GM21423 (cell line): ENCODE results near the gene CELF4.

Experiments
- ATAC-seq: cut with Tn5 transposase; IDR thresholded peaks from one replicate; pipeline ENCODE4 v1.9.1; 2021; ENCODE audit warnings: mild to moderate bottlenecking, moderate library complexity; ENCODE audit not compliant: unreplicated experiment

The CELF4 gene

DNA sequence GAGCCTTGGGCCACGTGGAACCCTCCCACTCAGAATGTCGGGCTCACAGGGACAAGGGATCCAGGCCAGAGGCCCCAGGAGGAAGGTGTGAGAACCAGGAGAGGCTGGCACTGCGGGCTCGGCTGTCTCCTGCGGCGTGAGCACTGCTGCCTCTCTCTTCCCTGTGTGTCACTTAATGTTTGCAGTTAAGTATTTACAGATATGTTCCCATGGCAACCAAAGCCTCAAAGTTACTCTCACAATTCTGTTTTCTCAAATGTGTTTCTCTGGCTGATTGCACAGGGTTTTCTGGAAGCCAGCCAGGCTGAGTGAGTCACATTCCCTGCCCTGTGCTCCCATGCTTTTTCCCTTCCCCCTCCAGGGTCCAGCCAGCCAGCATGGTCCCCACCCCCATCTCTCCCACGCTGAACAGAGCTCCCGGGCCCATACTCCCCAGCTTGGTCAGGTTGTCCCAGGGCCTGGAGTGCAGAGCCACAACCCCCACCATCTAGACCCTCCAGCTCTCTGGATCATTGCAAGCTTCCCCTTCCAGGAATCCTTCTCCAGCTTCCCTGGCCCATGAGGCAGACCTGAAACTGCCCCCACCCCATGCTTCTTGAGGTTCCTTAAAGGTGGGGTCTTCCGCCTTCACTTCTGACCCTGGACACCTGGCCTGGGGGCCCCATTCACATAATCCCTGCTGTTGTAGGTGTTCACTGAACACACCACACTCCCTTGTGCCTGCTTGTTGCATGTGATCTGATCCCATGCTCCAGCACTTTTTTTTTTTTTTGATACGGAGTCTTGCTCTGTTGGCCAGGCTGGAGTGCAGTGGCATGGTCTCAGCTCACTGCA lies 265.9 kb downstream of the CELF4 start:
- ATAC-seq = peak; percentile 68

DNA sequence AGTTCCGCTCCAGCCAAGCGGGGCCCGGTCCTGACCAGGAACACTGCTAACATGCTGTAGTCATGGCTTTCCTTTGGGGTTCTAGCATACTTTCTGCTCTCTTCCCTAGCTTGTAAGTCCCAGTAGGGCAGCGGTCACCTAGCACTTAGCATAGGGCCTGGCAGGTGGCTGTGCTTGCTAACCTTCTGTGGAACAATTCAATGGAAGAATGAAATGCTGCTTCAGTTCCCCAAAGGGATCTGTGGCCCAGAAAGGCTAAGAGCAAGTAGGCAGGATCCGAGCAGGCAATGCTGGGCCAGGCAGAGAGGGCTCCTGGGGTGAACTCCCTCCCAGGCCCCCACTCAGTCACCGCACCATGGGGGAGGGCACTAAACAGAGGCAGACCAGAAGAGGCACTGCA lies 266.8 kb downstream of the CELF4 start:
- no peak for ATAC-seq

DNA sequence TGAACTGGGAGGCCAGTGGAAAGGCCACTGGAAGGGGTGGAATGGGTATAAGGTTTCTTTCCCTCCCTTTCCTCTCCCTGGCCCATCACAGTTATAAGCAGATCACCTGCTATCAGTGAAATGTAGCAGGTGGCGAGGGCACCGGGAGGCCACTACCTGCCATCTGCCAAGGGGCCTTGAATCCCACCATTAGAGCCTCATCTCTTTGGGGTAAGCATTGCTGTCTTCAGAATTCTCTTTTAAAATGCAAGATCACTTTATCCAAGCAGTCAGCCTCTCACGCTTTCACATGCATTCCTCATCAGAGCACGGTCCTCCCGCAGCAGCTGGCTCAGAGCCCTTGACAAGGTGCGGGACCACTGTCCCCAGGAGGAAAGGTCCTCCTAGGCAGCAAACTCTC lies 268.5 kb downstream of the CELF4 start:
- no peak for ATAC-seq

DNA sequence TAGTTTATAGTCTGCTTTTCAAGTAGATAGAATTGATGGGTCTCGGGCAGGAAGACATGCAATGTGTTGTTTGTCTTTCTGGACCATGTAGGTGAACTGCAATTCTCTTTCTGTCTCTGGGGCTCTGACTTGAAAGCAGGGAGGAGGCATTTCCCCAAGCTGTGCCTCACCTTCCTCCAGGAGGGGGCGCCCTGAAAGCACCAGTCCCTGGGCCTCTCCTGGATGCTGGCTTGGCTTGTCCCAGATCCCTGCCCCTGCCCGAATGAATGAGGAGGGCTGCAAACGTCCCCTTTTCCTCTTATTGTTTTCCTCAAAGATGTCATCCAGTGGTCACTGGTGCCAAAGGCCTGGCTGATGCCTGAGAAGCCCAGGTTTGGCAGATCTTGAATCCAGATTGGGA lies 270.6 kb downstream of the CELF4 start:
- ATAC-seq = no peak

DNA sequence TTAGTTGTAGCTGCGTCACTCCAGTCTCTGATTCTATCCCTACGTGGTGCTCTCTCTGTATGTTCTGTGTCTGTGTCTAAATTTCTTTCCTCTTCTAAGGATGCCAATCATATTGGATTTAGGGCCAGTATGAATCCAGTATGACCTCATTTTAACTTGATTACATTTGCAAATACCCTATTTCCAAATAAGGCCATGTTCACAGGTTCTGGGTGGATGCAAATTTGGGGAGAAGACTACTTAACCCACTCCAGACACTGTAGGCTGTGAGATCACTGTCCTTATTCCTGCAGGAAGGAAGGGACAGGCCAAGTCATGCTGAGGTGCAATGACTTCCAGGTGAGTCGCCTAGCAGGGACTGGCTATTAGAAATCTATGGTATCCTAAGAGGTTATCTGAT lies 272.2 kb downstream of the CELF4 start:
- ATAC-seq = no peak

DNA sequence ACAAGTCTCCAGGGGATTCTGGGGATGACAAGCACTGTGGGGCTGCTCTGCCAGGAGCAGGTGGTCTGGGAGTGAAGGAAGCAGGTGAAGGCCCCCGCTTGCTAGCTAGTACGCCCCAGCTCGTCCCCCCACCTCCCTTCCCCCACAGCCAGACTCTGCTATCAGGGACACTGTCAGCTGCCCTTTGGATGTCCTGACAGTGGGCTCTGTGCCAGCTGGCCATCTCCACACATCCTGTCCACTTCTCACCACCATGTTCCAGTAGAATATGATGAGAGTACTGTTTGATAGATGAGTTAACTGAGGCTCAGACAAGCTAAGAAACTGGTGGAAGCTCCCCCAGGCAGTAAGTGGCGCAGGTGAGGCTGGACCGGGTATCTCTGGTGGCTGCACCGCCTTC lies 276.2 kb downstream of the CELF4 start:
- ATAC-seq = no peak

DNA sequence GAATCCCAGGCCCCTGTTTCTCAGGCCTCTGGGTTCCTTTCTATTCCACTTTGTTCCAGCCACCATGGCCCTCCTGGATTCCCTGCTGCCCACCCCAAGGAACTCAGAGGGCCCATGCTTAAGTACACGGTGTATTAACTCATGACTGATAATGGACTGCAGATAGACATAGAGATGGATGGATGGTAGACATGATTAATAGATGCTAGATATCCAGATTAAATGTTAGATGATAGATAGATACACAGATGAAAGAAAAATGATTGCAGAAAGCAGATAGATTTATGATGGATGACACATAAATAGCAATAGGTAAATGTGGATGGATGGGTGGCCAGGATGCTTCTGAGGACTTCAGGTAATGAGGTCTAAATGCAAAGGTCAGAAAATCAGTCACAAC lies 278.0 kb downstream of the CELF4 start:
- no peak for ATAC-seq

DNA sequence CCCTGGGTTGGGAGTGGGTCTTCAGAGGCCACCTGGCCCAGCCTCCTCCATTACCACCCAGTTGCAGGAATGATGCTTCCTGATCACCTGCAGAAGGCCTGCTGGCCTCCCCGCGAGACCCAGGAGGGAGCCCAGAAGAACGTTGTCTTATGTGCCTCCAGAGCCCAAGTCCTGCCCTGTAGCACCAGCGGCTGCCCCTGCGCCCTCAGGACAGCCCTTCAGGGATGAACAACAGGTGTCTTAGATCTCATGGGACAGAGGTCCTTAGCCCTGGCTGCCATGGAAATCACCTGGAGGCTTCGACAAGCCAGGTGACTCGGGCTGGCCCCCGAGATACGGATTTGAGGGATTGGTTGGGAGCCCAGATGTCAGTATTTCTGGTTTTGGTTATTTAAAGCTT lies 278.8 kb downstream of the CELF4 start:
- no peak for ATAC-seq

DNA sequence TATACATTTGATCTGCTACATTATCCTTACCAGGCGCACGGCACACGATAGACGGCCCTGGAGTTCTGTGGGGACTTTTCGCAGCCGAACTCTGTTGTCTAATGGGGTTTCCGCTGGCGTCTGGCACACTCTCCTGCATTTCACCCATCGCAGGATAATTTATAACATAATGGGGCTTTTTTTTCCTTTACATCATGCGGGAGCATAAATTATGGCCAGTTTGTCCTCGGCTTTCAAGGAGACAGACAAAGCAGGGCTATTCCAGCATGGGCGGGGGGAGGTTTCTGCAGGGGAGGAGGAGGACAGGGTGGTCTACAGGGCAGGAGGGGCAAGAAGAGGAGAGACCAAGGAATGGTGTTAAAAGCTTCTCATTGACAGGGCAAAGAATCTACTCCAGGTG lies 279.8 kb downstream of the CELF4 start:
- no peak for ATAC-seq

DNA sequence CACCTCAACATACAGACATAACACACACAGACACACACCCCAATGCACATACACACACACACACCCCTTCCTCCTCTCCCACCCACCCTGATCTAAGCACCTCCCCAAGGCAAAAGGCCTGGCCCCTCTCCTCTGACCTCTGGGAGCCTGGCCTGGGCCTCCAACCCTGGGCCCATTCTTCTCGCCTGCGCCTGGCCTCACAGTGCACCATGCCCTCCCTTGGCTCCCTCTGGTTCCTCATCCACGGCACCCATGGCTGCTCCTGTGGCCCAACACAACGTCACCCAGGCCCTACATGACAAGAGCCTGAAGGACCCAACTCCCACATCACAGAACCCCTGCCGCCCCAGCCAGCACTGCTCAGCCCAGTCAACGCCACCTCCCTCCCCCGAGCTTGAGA lies 281.3 kb downstream of the CELF4 start:
- no peak for ATAC-seq

DNA sequence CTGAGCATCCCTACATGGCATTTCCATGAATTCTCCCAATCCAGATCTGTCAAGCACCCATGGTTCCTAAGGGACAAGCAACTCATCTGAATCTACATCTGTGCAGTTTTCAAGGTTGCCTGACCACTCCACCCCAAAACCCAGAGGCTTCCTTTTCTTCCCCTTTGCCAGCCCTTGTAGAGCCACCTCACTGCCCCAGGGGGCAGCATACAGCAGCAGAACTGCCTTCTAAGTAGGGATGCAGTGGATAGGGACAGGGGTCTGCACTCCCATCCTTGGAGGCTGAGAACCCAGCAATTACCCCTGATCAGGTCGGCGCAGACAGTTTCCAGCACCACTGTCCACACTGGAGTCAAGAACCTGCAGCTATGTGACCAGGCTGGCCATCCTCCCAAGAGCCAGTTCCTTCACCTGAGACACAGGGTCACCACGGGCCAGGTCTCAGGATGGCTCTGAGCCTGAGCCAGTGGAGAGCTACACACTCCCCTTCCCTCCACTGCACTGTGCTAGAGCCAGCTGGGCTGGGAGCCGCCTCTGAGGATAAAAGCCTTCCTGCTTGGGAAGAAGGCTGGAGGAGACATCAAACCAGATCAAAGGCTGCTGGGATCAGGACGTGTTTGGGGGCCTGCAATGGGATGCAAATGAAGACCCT lies 283.1 kb downstream of the CELF4 start:
- ATAC-seq = no peak

DNA sequence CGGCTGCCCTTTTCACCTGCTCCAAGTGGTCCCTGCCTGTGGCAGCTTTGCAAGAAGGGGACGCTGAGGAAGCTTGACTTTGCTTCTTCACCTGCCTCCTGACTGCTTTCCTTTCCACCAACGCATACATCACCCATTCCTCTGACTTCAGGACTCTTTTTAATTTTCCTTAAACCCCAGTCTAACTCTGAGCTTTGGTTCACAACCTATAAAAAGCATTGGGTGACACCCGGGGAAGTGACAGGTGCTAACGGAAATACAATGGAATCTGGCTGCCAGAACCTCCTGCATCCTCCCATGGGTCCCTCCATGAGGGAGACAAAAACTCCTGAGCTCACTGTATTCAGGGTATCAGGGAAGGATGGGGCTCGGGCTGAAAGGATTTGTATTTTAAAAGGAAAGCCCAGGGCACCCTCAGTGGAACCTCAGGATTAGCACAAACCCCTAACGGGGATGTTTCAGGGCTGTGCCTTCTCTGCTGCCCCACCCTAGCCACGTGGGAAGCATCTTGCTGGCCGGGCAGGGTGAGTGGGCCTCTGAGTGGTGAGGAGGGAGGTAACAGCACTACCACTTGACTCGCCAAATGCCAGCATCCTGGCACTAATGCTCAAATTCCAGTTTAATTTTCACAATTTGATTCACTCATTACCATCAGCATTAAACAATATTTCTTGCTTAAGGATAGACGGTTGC lies 284.8 kb downstream of the CELF4 start:
- ATAC-seq = no peak

DNA sequence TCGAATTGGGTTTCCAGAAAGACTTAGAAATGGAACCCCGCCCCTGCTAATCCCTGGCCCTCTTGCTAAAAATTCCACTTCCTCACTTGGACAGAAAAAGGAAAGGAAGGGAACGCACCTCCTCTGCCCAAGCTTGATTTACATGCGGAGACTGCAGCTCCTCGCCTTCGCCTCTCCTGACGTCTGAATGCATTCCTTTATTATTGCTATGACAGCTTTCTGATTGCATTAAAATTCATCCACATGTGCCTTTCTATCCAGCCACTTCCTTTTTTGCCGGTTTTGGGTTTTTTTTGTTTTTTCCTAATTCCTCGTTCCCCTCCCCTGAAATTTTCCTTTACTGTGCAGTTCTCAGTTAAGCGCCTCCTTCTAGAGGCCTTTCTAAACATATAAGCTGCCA lies 287.8 kb downstream of the CELF4 start:
- no peak for ATAC-seq

DNA sequence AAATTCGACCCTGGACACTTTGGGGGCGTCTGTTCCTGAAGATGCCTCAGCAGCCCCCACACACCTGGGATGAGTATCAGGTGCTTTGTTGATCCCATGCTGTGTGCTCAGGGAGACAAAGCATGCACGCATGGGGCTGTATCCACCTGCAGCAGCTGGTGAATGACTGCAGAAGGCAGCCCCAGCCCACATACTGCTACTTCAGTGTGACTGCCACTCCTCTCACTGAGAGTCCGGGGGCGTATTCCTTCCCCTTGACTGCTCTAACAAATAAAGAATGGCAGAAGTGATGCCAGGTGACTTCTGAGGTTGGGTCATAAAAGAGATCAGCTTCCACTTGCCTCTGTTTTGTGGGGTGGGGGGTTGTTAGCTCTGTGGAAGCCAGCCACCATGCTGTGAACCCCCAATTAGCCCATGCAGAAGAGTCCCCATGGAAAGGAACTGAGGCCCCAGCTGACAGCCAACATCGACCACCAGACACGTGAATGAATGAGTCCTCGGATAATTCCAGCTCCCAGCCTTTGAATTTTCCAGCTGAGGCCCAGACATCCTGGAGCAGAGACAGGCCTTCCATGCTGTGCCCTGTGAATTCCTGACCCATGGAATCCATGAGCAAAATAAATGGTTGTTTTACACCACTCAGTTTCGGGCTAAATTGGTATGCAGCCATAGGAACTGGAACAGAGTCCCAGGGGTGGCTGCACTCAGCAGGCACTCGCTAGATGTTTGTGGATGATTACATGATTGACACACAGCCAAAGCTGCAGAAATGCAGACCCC lies 289.3 kb downstream of the CELF4 start:
- no peak for ATAC-seq

DNA sequence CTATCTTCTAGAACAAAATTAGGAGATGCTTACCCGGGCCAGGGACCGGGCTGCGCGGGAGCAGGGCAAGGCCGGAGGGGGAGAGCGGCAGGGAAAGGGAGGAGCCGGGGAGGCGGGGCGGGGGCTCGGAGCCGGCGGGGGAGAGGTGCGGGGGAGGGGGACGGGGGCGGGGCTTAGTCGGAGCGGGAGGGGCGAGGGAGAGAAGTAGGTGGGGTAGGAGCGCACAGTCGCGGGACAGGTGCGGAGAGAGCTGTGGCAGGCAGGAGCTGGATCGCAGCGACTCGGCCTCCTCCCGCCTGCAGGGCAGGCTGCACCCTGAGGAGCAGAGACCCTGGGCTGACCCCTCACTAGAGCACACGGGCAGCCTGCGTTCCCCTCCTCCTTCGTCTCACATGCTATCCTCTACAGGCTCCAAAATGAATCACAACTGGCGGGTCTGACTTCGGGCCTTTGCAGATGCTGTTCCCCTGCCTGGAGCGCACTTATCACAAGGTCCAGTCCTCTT lies 290.3 kb downstream of the CELF4 start:
- no peak for ATAC-seq

DNA sequence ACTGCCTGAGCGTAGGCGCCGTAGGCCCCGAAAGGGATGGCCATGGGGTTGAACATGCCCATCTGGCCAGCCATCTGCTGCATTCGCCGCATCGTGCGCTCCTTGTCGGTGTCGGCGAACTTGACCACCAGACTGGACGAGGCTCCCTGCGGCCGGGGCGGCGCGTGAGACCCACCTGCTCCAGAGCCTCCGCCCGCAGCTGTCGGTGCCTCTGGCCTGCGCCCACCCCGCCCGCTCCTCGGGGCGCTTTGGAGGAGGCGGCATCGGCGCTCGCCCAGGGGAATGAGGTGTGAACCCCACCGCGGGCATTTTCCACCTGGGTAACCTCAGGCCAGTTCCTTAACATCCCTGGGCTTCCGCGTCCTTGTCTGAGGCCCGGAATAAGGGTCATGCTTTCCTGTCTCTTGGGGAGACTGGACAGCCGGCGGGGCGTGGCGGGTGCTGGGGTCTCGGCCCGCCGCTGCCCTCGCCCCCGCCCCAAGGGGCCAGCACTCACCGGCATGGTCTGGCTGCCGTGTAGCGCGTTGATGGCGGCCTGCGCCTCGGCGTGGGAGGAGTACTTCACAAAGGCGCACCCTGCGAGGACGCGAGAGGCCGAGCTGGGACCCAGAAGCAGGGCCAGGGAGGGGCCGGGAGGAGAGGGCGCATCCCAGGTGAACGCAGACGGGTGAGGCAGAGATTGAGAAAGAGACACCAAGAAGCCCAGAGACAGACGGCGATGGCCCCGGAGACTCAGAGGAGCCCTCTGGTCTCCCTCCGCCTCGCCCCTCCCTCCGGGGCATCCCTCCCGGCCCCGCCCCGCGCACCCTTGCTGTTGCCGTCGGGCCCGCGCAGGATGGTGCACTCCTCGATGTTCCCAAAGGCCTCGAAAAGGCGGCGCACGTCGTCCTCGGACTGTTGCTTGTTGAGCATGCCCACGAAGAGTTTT lies 291.0 kb downstream of the CELF4 start:
- ATAC-seq = no peak

DNA sequence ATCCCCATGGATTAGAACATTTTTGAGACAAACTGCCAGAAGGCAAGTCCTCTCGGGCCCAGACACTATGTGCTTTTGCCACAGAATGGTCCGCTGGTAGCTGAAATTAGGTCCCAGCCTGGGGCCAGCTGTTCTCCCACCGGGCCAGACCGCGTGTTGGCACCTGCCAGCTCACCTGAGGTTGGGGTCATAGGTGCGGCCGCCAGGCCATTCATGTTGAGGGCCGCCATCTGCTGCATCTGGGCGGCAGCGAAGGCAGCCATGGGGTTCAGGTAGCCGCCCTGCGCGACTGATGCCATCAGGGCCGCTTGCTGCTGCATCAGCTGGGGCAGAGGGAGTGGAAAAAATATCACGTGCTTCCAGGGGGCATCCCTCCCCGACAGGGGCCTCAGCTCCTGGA lies 292.8 kb downstream of the CELF4 start:
- ATAC-seq = no peak

DNA sequence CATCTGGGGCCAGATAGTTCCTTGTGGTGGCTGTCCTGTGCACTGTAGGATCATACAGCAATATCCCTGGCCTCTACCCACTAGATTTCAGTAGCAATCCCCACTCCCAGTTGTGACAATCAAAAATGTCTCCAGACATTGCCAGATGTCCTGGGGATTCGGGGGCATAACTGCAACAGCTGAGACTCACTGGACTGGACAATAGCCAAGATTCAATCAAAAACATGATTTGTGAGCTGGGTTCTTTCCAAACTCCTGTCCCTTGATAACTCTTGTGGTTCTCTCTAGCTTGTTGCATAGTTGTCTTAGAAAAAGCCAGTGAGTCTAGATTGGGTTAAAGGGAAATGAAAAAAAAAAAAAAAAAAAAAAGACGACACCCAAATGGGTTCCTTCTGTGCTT lies 293.4 kb downstream of the CELF4 start:
- ATAC-seq = no peak

DNA sequence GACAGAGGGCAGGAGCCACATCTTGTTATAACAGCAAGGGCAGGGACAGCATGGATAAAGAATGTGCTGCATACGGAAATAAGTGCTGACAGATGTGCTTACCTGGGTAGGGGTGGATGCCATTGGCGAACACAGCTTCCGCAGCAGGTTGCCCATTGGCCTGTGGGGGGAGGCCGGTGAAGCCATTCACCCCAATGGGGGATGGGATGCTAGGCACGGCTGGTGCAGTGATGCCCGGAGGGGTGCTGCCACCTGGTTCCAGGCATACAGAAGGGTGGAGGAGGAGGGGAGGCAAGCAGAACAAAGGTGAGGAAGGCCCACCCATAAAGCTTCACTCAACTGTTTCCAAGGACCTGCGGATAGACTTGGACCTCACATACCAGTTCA lies 294.9 kb downstream of the CELF4 start:
- ATAC-seq = no peak

DNA sequence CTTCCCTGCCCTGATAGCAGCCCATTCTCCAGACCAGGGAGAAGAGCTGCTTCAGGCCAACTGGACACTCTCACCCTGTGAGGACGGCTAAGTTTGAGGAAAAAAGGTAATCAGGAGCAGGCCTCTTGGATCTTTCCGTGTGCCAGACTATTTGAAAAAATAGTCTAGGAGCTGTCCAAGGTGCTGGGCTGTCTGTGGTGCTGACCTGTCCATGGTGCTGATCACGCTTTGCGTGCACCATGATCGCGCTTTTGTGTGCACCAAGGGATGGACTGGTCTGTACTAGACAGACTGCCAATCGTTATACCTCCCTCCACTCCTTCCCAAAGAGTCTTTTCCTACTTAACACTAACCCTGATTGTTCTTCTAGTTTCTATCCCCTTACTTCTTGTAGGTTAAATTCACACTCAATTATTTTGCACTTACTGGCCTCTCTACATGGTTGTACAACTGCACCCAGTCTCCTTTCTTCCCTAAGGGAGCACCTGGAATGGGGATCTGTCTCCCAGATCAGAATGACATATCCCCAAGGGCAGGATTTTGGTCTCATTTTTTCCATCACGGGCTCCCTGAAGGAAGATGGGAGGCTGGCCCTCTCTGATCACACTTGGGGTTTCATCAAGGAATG lies 295.4 kb downstream of the CELF4 start:
- no peak for ATAC-seq
